ENCODE results near the gene RBBP4.
"Not testable (repeated sequence)": the region's sequence is repeated elsewhere in the genome, so short reads cannot be mapped to it uniquely, and the experiment has no call there.

Gene RBBP4

GRCh38 chr1:32696041-32696440 lies 45.0 kb downstream of the RBBP4 start:
- DNase-seq: no peak

DNA sequence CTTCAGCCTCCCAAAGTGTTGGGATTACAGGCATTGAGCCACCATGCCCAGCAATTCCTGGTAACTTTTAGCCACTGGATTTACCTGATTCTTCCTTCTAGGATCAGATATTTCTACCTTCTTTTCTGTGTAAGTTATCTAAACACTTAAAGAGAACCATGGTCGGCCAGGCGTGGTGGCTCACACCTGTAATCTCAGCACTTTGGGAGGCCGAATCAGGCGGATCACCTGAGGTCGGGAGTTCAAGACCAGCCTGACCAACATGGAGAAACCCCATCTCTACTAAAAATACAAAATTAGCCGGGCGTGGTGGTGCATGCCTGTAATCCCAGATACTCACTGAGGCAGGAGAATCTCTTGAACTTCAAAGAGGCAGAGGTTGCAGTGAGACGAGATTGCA lies 46.0 kb downstream of the RBBP4 start:
- not testable (repeated sequence) for DNase-seq

GRCh38 chr1:32701421-32701911 lies 50.5 kb downstream of the RBBP4 start:
- DNase-seq: no peak

- DNase-seq: no peak
Measured at GRCh38 chr1:32701951-32702598, 51.1 kb downstream of the RBBP4 start.

- DNase-seq: peak; percentile 29
Measured at GRCh38 chr1:32702599-32703478, 51.8 kb downstream of the RBBP4 start, which contains the start of gene SYNC. TSS of gene SYNC (minus strand) at chr1:32702770. CDS start at chr1:32702660, 110 bp downstream.

DNA sequence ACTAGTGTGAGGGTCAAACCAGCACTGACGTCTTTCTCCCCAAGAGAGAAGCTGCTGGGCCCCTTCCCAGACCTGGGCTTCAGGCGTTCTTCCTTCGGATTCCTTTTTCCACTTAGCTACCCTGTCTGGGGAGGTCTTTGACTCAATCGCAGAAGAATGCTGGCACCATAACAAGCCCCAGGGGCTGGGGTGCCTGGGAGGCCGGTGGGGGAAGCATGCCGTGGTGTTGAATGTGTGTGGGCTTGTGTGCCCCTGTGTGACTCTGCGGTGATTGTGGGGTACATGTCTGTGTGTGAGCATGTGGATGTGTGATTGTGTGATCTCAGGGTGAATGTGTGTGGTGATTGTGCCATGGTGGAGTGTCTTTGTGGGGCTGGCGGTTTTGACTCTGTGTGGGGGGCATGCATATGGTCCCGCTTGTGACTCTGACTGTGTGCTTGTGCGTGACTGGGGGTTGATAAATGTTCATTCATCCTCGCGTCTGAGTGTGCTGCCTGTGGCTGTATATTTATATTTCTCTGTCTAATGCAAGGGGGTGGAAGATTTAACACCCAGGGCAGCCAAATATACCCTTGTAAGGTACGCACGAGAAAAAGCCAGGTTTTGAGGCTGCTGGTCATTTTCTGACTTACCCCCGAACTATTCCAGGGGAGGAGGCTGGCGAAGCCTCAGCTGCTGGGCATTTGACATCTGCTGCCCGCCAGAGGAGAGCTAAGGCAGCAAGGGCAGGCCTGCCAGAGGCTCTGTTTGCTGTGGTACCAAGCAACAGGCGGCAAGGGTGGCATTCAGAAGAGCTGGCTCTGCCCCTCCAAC lies 52.7 kb downstream of the RBBP4 start:
- no peak for DNase-seq

GRCh38 chr1:32705516-32705915 lies 54.5 kb downstream of the RBBP4 start:
- DNase-seq: no peak

- DNase-seq: no peak
Measured at GRCh38 chr1:32706491-32706890, 55.5 kb downstream of the RBBP4 start.

- no peak for DNase-seq
Measured at GRCh38 chr1:32709075-32709474, 58.1 kb downstream of the RBBP4 start.

- DNase-seq: no peak
Measured at GRCh38 chr1:32709476-32709875, 58.5 kb downstream of the RBBP4 start.

DNA sequence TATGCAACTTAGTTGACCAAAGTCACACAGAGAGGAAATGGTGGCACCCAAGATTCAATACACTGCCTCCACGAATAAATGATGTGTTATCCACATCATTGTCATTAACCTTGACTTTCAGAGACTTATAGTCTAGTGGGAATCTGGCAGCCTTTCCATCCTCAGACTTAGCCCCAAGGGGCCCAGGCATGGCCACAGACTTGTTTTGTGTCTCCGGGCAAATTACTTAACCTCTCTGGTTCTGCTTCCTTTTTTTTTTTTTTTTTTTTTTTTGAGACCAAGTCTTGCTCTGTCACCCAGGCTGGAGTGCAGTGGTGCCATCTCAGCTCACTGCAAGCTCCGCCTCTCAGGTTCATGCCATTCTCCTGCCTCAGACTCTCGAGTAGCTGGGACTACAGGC lies 60.2 kb downstream of the RBBP4 start:
- not testable (repeated sequence) for DNase-seq

GRCh38 chr1:32713081-32713480 lies 62.1 kb downstream of the RBBP4 start:
- no peak for DNase-seq

GRCh38 chr1:32714277-32714676 lies 63.3 kb downstream of the RBBP4 start:
- no peak for DNase-seq

GRCh38 chr1:32715901-32716311 lies 64.9 kb downstream of the RBBP4 start:
- no peak for DNase-seq

GRCh38 chr1:32716312-32717148 lies 65.5 kb downstream of the RBBP4 start:
- DNase-seq: peak; percentile 95

DNA sequence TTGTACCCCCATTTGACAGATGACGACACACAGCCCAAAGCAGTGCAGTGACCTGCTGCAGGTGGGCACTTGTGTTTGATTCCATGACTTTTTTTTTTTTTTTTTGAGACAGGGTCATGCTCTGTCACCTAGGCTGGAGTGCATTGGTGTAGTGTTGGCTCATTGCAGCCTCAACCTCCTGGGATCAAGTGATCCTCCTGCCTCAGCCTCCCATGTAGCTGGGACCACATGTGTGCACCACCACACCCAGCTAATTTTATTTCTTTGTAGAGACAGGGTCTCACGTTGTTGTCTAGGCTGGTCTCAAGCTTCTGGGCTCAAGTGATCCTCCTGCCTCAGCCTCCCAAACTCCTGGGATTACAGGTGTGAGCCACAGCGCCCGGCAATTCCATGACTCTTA lies 66.5 kb downstream of the RBBP4 start:
- no peak for DNase-seq

- DNase-seq: no peak
Measured at GRCh38 chr1:32718036-32718435, 67.0 kb downstream of the RBBP4 start.

DNA sequence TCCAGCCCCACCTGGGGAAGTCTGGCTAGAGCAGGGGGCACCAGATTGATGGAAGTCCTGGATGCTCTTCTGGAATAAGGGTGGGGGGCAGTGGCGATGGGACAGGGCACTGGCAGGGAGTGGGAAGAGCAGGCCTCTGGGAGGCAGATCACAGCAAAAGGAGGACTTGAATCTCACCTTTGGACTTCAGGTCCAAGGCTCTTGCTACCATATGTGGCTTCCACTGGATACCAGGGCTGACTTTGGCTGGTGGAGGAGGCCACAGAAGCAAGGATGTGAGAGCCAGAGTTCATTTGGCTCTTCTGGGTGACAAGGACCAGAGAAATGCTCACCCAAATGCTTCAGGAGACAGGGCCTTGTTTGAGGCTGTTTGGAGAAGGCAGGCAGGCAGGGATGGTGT lies 67.5 kb downstream of the RBBP4 start:
- DNase-seq: no peak

DNA sequence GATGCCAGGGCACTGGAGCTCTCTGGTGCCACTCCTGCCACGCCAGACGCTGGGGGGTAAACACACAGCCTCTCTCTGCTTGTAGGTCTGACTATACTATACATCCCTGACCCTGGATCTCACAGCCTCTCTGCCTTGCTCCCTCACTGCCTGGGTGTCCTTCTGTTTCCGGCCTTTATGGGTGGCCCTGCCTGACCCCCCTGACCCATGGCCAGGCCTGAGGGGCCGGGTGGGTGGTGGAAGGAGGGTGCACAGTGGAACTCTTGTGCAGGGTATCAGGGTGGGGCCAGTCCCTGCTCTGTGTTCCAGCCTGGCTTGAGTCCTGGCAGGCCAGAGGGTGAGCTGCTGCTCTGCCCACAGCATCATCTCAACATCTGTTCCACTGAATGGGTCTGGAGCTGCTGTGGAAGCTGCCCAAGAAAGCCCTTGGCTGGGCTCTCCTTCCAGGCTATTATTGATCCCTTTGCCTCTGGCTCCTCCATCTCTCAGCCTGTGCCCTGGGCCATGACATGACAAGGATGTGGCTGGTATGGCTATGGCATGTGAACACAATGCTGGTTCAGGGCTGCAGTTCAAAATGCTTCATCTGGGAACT lies 68.8 kb downstream of the RBBP4 start:
- no peak for DNase-seq

GRCh38 chr1:32724678-32725614 lies 73.9 kb downstream of the RBBP4 start:
- no peak for DNase-seq

DNA sequence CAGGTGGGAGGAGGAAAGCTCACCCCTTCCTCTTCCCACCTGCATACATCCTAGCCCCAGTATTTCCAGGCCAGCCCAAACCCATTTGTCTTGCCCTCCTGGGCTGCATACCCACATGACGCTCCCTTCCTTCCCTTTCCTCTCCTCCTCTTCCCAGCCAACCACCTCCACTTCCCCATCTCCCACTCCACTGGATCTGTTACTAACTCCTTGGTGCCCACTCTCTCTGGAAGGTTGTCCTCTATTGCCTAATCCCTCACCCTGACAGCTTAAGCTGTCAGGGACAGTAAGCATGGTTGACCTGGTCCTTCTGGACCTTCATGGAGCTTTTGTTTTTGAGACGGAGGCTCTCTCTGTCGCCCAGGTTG lies 74.6 kb downstream of the RBBP4 start:
- no peak for DNase-seq

Measured in NCI-H146 (cell line).